Testis (tissue), 3 donors: Measurements from ENCODE around the gene HLF. TPM values are rescaled to one million over a fixed set of nuclear protein-coding genes. Genes with fewer than 3 reads are reported as not detected.
A peak's percentile ranks its signal among the peaks of the same experiment; 100 is the strongest.

Experiments used
- DNase-seq: peaks from one replicate; pipeline ENCODE4 v3.0.0-alpha.2; 2019
- H3K27ac ChIP-seq, 2 donors: fragments of 200-600 bp; sonication (generic); one replicate each; pipeline ENCODE4 v1.5.1; 2019
- H3K27me3 ChIP-seq: fragments of 200-600 bp; sonication (generic); one replicate; pipeline ENCODE4 v1.5.1; 2019
- H3K36me3 ChIP-seq: fragments of 200-600 bp; sonication (generic); one replicate; pipeline ENCODE4 v1.5.1; 2017; ENCODE audit warnings: low read depth; ENCODE audit errors: missing control alignments
- H3K4me1 ChIP-seq: fragments of 200-600 bp; sonication (generic); one replicate; pipeline ENCODE4 v1.5.1; 2019
- H3K4me3 ChIP-seq, 2 donors: fragments of 200-600 bp; sonication (generic); one replicate each; pipeline ENCODE4 v1.5.1; 2017 to 2019
- H3K9me3 ChIP-seq: fragments of 200-600 bp; sonication (generic); one replicate; pipeline ENCODE4 v1.5.1; 2017
- POLR2A ChIP-seq: fragments of 450-650 bp; IDR thresholded peaks from one replicate; pipeline ENCODE4 v1.6.1; 2017; ENCODE audit warnings: antibody characterized with exemption, mild to moderate bottlenecking, moderate library complexity
- WGBS, 2 donors: methylation state at CpG; one replicate each; pipeline ENCODE4 v1.1.5; 2018; 5-methylcytosine and 5-hydroxymethylcytosine counted together
- intact Hi-C: fragments of 100-400 bp; cut with DNase I; formaldehyde crosslinking; loops from one replicate; pipeline ENCODE4 v1.15.1; 2023; ENCODE audit warnings: low total_unique reads
- polyA plus RNA-seq: library from polyadenylated mRNA; stranded (reverse); fragments of 350-450 nt; fragmentation: Illumina TruSeq; extraction: RNeasy Lipid Tissue Mini Kit (QIAGEN cat#74804); gene quantifications from one replicate; pipeline ENCODE4 v1.2.3, GENCODE V29; 2014; ENCODE audit warnings: low read depth, low replicate concordance; ENCODE audit not compliant: insufficient read depth
- total RNA-seq, 2 donors: library from RNA; depleted of rRNA; stranded (reverse); fragments of >200 nt; gene quantifications; one replicate each; pipeline ENCODE4 v1.2.3, GENCODE V29; 2016
- TF ChIP-seq, protein P1 (sequence below), 3 experiments: fragments of 450-650 bp in 2 of 3; fragments of 200-600 bp in 1 of 3; sonication (generic) in 1 of 3; IDR thresholded peaks; one replicate each; pipeline ENCODE4 v1.5.1; 2016 to 2019; ENCODE audit warnings: antibody characterized with exemption in 3 of 3, mild to moderate bottlenecking in 2 of 3, moderate library complexity in 1 of 3

HLF gene
- total and polyA plus RNA-seq, 3 donors from 2014 or later = 7.0 to 23.4 (median 14.5) TPM

DNA sequence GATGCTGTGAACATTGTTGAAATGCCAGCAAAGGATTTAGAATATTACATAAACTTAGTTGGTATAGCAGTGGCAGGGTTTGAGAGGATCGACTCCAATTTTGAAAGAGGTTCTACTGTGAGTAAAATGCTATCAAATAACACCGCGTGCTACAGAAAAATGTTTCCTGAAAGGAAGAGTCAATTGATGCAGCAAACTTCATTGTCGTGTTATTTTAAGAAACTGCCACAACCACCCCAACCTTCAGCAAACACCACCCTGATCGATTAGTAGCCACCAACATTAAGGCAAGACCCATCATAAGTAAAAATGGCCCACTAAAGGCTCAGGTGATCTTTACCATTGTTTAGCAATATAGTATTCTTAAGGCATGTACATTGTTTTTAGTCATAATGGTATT lies 27.3 kb downstream of the HLF start:
- Histone ChIP-seq H3K27me3 (no peaks in the 10 kb centered on the region), H3K9me3 (no peaks in the 10 kb centered on the region), H3K27ac (no peak overlapping the region), H3K36me3 (no peaks in the 10 kb centered on the region), H3K4me3 (no peak overlapping the region), H3K4me1 (peaks cover 4% of the 10 kb centered on the region)
- DNase-seq = no peak
- 89 to 93% methylated on average over 5 of the region's 5 CpGs for WGBS, 2 donors
- no peak for TF ChIP-seq POLR2A
- TF ChIP-seq, protein P1, sequence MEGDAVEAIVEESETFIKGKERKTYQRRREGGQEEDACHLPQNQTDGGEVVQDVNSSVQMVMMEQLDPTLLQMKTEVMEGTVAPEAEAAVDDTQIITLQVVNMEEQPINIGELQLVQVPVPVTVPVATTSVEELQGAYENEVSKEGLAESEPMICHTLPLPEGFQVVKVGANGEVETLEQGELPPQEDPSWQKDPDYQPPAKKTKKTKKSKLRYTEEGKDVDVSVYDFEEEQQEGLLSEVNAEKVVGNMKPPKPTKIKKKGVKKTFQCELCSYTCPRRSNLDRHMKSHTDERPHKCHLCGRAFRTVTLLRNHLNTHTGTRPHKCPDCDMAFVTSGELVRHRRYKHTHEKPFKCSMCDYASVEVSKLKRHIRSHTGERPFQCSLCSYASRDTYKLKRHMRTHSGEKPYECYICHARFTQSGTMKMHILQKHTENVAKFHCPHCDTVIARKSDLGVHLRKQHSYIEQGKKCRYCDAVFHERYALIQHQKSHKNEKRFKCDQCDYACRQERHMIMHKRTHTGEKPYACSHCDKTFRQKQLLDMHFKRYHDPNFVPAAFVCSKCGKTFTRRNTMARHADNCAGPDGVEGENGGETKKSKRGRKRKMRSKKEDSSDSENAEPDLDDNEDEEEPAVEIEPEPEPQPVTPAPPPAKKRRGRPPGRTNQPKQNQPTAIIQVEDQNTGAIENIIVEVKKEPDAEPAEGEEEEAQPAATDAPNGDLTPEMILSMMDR (IDR thresholded peaks at IDR 0.05) = no peak
- intact Hi-C loops = no loop called here

DNA sequence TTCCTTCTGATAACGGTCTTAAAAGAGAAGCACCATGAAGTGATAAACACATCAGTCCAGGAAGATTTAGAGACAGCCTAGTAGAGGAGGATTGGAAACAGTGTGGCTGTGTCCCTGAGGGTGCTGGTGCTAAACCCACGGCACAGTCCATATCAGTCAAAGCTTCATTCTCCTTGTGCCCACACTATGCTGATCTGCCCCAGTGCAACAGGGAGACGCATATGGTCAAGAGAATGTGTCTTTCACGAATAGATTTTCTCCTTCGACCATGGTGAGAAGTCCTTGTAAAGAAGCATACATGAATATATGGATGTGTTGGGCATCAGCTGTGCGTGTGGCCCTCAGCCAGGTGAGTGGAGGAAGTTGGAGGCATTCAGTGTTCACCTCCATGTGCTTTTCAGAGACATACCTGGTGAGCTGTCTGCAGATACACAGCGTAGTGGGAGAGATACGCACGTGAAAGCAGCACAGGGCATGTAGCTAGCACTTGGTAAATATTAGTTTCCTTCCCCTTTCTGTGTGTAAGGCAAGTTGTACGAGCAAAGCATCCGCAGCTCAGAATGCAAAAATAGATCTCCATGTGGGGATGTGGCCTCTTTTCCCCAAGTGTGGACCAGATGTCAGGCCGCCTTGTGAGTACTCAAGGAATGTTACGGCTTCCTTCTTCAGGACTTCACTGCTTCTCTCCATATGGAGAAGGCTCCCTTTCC lies 29.4 kb downstream of the HLF start:
- intact Hi-C loops = no loop called here
- no peaks in the 10 kb centered on the region for H3K27me3 ChIP-seq
- TF ChIP-seq POLR2A = no peak
- TF ChIP-seq, protein P1 (IDR thresholded peaks at IDR 0.05) = no peak
- no peak for DNase-seq
- H3K4me1 ChIP-seq = peaks cover 4% of the 10 kb centered on the region
- no peak overlapping the region for H3K4me3 ChIP-seq
- no peak overlapping the region for H3K27ac ChIP-seq
- H3K9me3 ChIP-seq = no peaks in the 10 kb centered on the region
- no peaks in the 10 kb centered on the region for H3K36me3 ChIP-seq
- WGBS, 2 donors = 83 to 86% methylated on average over 13 of the region's 13 CpGs

DNA sequence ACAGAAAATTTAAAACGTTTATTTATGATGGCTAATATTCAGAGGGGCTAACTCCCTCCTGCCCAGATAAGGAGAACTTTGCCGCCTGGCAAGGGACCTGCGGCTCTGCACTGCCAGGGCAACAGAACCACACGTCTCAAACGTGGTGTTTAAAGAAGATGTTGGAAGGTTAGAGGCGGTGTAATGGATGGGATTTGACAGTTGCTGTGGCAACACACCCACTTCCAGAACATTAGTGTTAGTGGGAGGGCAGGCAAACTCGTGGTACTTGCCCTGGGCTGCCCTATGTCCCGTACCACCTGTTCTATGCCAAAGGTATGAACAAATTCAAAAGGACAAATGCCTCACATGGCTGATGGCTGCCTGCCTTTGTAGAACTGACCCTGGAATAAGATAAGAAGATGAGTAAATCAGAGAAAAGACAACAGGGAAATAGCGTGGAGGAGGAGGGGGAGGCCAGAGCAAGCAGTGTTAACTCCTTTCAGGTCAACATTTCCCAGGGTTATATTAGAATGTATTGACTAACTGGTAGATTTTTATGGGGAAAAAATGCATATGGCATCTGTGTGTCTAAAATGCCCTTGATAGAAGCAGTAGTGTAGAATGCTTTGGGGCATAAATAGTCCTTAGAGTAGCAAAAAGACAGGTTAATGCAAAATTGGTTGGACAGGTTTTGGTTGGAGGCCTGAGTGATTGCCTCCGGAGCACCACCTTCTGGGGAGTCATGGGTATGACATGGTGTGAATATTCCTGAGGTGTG lies 30.8 kb downstream of the HLF start:
- TF ChIP-seq, protein P1 (IDR thresholded peaks at IDR 0.05) = peak; percentile 67 to 80 (median 78)
- TF ChIP-seq POLR2A = no peak
- peak; percentile 66 for DNase-seq
- H3K9me3 ChIP-seq = no peaks in the 10 kb centered on the region
- intact Hi-C loops = no loop called here
- H3K4me1 ChIP-seq = peaks cover 4% of the 10 kb centered on the region
- no peak overlapping the region for H3K4me3 ChIP-seq
- WGBS, 2 donors = 48 to 56% methylated on average over 10 of the region's 10 CpGs
- no peaks in the 10 kb centered on the region for H3K27me3 ChIP-seq
- H3K27ac ChIP-seq = no peak overlapping the region
- H3K36me3 ChIP-seq = no peaks in the 10 kb centered on the region

DNA sequence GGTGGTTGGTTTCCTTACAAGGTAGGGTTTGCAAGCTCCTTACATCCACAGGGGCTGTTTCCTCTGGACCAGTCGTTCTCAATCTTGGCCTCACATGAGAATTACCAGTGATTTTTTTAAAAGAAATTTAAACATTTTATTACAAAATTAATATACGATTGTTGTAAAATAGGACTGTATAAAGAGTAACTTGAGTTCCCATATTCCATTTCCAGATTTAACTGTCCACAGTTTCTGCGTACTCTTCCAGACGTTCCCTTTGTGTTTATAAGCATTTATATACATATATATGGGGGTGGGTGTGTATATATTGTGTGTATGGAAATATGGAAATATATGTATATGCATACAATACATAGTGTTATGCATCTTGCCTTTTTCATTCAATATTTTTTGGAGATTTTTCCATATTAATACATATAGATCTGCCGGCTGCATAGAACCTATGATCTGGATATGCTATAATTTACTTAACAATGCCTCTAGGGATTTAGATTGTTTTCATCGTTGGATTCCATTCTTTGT lies 31.5 kb downstream of the HLF start:
- H3K4me1 ChIP-seq = peaks cover 4% of the 10 kb centered on the region

More for the DNA sequence above, 31.5 kb downstream of the HLF start:
- no peak overlapping the region for H3K27ac ChIP-seq
- WGBS, 2 donors = 56 to 63% methylated on average over 6 of the region's 6 CpGs
- no peaks in the 10 kb centered on the region for H3K36me3 ChIP-seq
- TF ChIP-seq, protein P1 (IDR thresholded peaks at IDR 0.05) = no peak
- no peak for TF ChIP-seq POLR2A
- no peaks in the 10 kb centered on the region for H3K9me3 ChIP-seq
- intact Hi-C loops = no loop called here
- no peak for DNase-seq
- no peaks in the 10 kb centered on the region for H3K27me3 ChIP-seq
- H3K4me3 ChIP-seq = no peak overlapping the region
